DOHH2 (cell line): ENCODE results near the gene PCGF6.

Experiments used
- CTCF ChIP-seq: fragments of 200-600 bp; sonication (generic); IDR thresholded peaks from one replicate; pipeline ENCODE4 v1.5.1; 2014; ENCODE audit warnings: antibody characterized with exemption, mild to moderate bottlenecking, low read depth, low read length; ENCODE audit not compliant: poor library complexity, severe bottlenecking
- EZH2phosphoT487 ChIP-seq: fragments of 200-600 bp; sonication (generic); IDR thresholded peaks from 2 replicates; pipeline ENCODE4 v1.6.1; 2017; ENCODE audit warnings: borderline replicate concordance, mild to moderate bottlenecking, antibody characterized with exemption, low read length, moderate library complexity, mixed read lengths

DNA sequence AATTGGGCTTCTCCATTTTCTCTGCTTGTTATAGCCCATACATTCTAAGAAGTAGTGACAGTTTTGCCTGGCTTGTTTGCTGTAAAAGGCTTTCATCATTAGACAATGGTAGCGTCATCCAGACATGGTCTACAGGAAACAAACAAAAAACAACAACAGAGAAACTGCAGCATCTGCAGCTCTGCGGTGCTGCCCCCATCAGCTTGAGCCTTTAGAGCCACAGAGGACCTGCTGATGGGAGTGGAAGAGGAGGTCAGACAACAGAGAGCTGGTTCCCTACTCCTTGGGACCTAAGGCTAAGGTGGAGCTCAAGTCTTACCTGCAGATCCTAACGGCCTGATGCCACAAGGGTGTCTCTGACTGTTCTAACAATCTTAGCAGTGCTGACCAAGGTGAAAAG lies 70.9 kb downstream of the PCGF6 start:
- no peak for TF ChIP-seq CTCF
- no peak for TF ChIP-seq EZH2phosphoT487
